Fibroblast of lung (primary cell): ENCODE data around the gene REPIN1.

ENCODE experiments used
- EZH2 ChIP-seq: IDR thresholded peaks from 2 replicates; pipeline ENCODE4 v1.5.1; 2012; ENCODE audit warnings: low read length, control low read depth, mild to moderate bottlenecking; ENCODE audit errors: missing control alignments
- TF ChIP-seq, protein P1 (sequence below), 2 donors: IDR thresholded peaks in 1 of 2; conservative IDR thresholded peaks in 1 of 2; 1 replicate in 1 of 2; 2 replicates in 1 of 2; pipeline ENCODE4 v1.5.1; 2011 to 2012; ENCODE audit warnings: low read length in 2 of 2, control low read depth in 1 of 2, inconsistent platforms in 1 of 2, low read depth in 1 of 2, mild to moderate bottlenecking in 1 of 2

DNA sequence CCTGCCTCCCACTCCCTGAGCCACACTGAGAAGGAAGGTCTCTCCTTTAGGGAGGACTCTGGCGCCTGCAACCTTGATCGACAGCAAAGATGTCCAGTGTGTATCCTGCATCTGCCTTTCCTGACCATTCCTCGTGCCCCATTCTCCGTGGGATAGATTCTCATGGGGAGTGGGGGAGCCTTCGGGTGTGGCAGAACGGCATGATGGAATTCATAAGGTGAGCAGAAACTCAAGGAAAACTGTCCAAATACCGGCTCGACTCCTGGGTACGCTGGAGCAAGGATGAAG lies 26.6 kb upstream of the REPIN1 start:
- TF ChIP-seq, protein P1, sequence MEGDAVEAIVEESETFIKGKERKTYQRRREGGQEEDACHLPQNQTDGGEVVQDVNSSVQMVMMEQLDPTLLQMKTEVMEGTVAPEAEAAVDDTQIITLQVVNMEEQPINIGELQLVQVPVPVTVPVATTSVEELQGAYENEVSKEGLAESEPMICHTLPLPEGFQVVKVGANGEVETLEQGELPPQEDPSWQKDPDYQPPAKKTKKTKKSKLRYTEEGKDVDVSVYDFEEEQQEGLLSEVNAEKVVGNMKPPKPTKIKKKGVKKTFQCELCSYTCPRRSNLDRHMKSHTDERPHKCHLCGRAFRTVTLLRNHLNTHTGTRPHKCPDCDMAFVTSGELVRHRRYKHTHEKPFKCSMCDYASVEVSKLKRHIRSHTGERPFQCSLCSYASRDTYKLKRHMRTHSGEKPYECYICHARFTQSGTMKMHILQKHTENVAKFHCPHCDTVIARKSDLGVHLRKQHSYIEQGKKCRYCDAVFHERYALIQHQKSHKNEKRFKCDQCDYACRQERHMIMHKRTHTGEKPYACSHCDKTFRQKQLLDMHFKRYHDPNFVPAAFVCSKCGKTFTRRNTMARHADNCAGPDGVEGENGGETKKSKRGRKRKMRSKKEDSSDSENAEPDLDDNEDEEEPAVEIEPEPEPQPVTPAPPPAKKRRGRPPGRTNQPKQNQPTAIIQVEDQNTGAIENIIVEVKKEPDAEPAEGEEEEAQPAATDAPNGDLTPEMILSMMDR (conservative IDR thresholded peaks at IDR 0.05 in 1 of 2, IDR thresholded peaks at IDR 0.05 in 1 of 2; ENCODE audit: low read depth in 1 of 2, low read length in 2 of 2) = no peak
- TF ChIP-seq EZH2 = no peak
